ENCODE results near the gene GAB2.
A peak's percentile ranks its signal among the peaks of the same experiment; 100 is the strongest.
"Not testable (repeated sequence)": the region's sequence is repeated elsewhere in the genome, so short reads cannot be mapped to it uniquely, and the experiment has no call there.

The GAB2 gene

GRCh38 chr11:78417175-78417887 is at the start of gene GAB2:
TSS of gene GAB2 (minus strand) at chr11:78417820. CDS start at chr11:78417720, 100 bp downstream.
- no peak for TF ChIP-seq CTCF (IDR thresholded peaks at IDR 0.05; ENCODE audit: extremely low read depth, insufficient read depth, missing control alignments)
- no peak for DNase-seq (ENCODE audit: low spot score)
- in situ Hi-C loops (cut with MboI; ENCODE audit: low pct_unique_long_range_greater_than_20kb, low sequenced_read_pairs, unreplicated experiment) = loop anchor here (10.0 kb wide), 1 partner anchor 147 kb away; no protein-coding TSS in a partner anchor

GRCh38 chr11:78467370-78467769 is 49.8 kb upstream of the GAB2 start:
- no peak for TF ChIP-seq CTCF (IDR thresholded peaks at IDR 0.05; ENCODE audit: extremely low read depth, insufficient read depth, missing control alignments)
- in situ Hi-C loops (cut with MboI; ENCODE audit: low pct_unique_long_range_greater_than_20kb, low sequenced_read_pairs, unreplicated experiment) = no loop called here
- no peak for DNase-seq (ENCODE audit: low spot score)

GRCh38 chr11:78465169-78465942 is 47.7 kb upstream of the GAB2 start:
- in situ Hi-C loops (cut with MboI; ENCODE audit: low pct_unique_long_range_greater_than_20kb, low sequenced_read_pairs, unreplicated experiment) = no loop called here
- peak; percentile 82 for DNase-seq (ENCODE audit: low spot score)
- TF ChIP-seq CTCF (IDR thresholded peaks at IDR 0.05; ENCODE audit: extremely low read depth, insufficient read depth, missing control alignments) = no peak

GRCh38 chr11:78464787-78465168 is 47.2 kb upstream of the GAB2 start:
- DNase-seq (ENCODE audit: low spot score); in situ Hi-C loops (cut with MboI; ENCODE audit: low pct_unique_long_range_greater_than_20kb, low sequenced_read_pairs, unreplicated experiment): not testable (repeated sequence)

GRCh38 chr11:78460471-78460870 is 42.9 kb upstream of the GAB2 start:
- DNase-seq (ENCODE audit: low spot score) = peak; percentile 13
- no peak for TF ChIP-seq CTCF (IDR thresholded peaks at IDR 0.05; ENCODE audit: extremely low read depth, insufficient read depth, missing control alignments)
- in situ Hi-C loops (cut with MboI; ENCODE audit: low pct_unique_long_range_greater_than_20kb, low sequenced_read_pairs, unreplicated experiment) = no loop called here

GRCh38 chr11:78459738-78460137 is 42.1 kb upstream of the GAB2 start:
- TF ChIP-seq CTCF (IDR thresholded peaks at IDR 0.05; ENCODE audit: extremely low read depth, insufficient read depth, missing control alignments) = no peak

GRCh38 chr11:78457448-78457847 is 39.8 kb upstream of the GAB2 start:
- TF ChIP-seq CTCF (IDR thresholded peaks at IDR 0.05; ENCODE audit: extremely low read depth, insufficient read depth, missing control alignments) = no peak
- DNase-seq (ENCODE audit: low spot score) = no peak
- in situ Hi-C loops (cut with MboI; ENCODE audit: low pct_unique_long_range_greater_than_20kb, low sequenced_read_pairs, unreplicated experiment) = no loop called here

More at GRCh38 chr11:78459738-78460137, 42.1 kb upstream of the GAB2 start:
- DNase-seq (ENCODE audit: low spot score) = no peak
- in situ Hi-C loops (cut with MboI; ENCODE audit: low pct_unique_long_range_greater_than_20kb, low sequenced_read_pairs, unreplicated experiment) = no loop called here

Data from GM13977 (cell line).